Measurements from ENCODE around the gene HYAL2.

The HYAL2 gene

DNA sequence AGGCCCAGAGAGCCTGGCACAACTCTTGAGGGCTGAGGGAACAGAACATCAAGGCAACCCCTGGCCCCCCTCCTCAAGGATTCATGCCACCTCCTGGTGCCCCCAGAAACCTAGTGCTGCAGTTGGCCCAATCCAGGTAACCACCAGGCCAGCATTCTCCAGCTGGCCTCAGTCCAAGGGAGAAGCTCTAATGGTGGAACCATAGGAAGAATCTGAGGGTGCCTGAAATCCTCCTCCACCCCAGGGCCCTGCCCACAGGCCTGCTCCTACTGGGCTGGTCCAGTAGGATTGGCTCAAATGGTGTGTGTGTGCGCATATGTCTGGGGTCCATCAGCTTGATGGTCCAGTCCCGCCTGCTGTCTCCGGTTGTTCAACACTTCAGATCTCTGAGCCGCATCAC is 7.7 kb downstream of the HYAL2 start:
- TF ChIP-seq, protein P1, sequence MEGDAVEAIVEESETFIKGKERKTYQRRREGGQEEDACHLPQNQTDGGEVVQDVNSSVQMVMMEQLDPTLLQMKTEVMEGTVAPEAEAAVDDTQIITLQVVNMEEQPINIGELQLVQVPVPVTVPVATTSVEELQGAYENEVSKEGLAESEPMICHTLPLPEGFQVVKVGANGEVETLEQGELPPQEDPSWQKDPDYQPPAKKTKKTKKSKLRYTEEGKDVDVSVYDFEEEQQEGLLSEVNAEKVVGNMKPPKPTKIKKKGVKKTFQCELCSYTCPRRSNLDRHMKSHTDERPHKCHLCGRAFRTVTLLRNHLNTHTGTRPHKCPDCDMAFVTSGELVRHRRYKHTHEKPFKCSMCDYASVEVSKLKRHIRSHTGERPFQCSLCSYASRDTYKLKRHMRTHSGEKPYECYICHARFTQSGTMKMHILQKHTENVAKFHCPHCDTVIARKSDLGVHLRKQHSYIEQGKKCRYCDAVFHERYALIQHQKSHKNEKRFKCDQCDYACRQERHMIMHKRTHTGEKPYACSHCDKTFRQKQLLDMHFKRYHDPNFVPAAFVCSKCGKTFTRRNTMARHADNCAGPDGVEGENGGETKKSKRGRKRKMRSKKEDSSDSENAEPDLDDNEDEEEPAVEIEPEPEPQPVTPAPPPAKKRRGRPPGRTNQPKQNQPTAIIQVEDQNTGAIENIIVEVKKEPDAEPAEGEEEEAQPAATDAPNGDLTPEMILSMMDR (IDR thresholded peaks at IDR 0.05) = no peak

DNA sequence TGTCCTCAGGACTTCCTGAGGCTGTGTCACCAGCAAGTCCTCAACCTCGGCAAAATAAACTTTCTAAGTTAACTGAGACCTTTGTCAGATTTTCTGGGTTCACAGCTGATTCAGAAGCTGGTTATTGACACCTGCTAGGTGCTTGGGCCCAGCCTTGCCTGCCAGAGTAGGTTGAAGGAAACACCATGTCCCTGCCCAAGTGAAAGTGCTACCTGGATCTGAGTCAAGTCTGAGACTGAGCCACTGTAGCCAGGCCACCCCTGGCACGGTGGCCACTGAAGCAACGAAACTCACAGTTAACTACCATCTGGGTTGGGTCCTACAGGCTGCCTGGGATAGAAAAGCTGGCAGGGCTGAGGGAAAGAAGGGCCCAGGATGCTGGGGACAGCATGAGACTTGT is 8.2 kb downstream of the HYAL2 start:
- TF ChIP-seq, protein P1 (IDR thresholded peaks at IDR 0.05) = no peak

DNA sequence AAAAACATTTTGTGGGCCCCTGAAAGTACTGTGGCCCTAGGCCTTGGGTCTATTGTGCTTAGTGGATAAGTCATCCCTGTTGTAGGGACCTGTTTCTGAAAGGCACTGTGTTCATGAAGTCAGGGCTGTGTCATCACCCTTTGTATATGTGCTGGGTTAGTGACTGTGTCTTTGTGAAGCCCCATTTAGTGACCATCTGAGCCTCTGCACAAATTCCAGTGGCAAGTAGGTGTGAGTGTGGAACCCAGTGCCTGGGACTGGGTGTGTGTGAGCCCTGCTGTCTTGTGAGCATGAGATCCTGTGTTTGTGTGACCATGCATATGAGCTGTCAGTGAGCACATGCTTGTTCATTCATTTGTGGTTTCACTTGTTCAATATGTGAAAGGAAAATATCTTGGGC is 17.9 kb downstream of the HYAL2 start:
- TF ChIP-seq, protein P1 (IDR thresholded peaks at IDR 0.05) = no peak

DNA sequence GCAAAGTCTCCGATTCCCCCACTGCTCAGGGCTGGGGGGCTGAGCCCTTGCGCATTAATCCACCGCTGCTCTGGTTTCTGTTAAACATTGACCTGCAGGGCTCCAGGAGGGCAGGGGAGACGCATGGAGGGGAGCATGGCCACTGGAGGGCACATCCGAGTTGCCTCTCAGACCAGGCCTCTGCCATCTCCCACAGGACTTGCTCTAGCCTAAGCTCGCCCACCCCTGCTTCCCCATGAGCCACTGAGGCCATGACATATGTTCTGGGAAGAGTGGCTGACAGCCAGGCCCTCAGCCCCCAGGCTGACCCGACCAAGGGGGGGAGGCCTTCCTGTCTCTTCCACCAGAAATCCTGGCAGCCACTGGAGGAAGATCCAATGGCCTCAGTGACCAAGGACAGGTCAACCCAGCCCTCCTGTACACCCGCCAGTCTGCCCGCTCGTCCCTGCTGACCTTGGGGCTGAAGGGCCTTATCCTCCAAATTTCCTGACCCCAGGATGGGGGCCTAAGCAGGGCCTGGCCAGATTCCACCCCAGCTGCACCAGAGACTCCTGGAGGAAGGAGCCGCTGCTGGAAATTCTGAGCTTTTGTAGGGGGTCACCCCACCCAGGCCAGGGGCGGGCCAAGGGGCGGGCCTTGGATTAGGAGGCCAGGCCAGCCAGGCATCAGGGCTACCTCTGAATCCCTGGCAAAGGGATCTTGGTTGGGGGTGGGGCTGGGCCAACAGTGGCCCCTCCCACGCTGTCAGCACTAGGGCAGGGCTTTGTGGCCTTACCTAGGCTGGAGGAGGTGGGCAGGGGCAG is 19.3 kb downstream of the HYAL2 start, which contains the start of gene HYAL1:
TSS of gene HYAL1 (minus strand) at position 562 of the 803 bp plus-strand sequence. CDS start 618 bp downstream, outside the sequence.
- TF ChIP-seq, protein P1 (IDR thresholded peaks at IDR 0.05) = no peak; the same call in 1 of the 2 replicates

DNA sequence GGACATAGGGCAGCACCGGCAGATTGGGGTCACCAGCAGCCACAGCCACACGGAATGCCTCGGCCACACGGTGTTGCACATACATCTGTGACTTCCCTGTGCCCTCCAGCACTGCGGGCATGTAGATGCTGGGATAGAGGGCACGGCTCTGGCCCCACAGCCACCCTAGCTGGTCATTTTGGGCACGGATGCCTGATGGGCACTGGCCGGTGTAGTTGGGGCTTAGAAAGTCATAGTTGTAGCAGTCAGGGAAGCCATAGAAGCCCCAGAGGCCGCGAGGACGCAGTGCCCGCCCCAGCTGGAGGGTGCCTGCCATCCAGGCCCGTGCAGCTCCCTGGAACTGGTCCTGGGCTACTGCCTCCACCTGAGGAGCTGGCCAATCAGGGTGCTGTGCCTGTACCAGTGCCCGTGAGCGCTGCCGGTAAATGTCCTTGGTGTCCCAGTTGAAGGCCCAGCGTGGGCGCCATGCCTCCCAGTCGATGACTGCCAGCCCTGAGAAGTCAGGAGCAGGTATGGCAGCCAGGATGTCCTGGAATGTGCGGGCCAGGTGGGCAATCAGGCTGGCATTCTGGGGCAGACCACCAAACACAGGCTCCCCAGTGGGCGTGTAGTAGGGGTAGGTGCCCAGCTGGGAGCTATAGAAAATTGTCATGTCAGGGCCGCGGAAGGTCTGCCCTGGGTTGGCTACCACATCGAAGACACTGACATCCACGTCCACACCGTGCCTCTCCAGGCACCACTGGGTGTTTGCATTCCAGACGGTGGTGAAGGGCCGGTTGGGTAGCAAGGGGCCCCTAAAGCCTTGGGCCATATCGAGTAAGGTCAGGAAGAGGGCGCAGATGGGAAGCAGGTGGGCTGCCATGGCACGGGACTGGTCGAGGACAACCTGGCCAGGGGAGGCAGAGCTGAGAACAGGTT is 20.2 kb downstream of the HYAL2 start:
- TF ChIP-seq, protein P1 (IDR thresholded peaks at IDR 0.05) = no peak

DNA sequence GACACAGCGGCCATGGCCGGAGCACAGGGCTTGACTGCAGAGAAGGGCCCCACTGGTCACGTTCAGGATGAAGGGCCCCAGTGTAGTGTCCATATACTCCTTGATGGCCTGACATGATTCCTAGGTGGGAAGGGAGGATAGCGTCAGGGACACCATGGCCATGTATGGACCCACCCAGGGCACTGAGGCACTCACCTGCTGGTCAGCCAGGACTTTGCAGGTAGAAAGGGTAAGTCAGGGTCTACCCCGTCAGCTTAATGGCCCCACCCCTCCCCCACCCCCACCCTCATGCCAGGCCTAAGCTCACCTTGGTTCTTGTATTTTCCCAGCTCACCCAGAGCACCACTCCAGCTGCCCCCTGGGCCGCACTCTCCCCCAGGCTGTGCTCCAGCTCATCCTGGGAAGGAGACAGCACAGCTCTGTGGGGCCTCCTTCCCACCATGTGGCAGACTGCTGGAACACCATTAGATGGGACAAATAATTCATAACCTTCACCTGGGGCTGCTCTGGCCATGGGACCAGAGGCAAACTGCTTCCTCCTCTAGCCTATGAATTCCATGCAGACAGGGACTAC is 21.8 kb downstream of the HYAL2 start:
- TF ChIP-seq, protein P1 (IDR thresholded peaks at IDR 0.05) = no peak

DNA sequence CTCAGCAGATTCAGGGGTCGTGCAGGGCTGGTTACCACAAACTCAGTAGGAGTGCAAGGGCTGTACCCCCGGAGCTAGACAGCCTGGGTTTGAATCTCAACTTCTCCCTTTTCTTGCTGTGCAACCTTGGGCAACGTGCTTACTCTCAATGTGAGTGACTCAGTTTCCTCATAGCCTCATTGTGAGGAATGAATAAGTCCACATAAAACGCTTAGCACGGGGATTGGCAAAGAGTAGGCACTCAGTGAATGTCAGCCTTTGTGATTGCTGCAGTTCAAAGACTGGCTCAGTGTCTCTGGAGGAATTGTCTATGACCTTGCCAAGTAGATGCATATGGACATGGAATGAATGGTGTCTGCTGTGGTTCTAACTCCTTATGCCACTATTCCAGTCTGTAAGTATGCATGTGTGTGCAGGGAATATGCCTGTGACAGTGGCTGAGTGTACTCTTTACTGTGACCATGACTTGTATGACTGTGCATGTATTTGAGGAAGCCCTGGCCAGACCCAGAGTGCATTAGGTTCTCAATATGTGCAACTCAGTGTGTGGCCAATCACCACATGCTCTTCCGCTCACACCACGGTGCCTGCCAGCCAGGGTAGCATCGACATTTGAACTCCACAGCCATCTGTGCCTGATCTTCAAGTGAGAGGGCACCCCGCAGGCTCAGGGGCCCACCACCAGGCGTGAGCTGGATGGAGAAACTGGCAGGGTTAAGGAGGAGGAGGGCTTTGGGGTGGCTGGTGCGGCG is 22.4 kb downstream of the HYAL2 start:
- TF ChIP-seq, protein P1 (IDR thresholded peaks at IDR 0.05) = no peak
